Mesendoderm (in vitro differentiated cells): ENCODE measurements around the gene BANF2.

Source experiments
- DNase-seq: peaks from one replicate; pipeline ENCODE4 v3.0.0; 2013
- H2AK5ac ChIP-seq: 2 replicates; pipeline ENCODE4 v1.6.1; 2013; ENCODE audit warnings: low read length, inconsistent platforms
- H2BK120ac ChIP-seq: 2 replicates; pipeline ENCODE4 v1.6.1; 2013; ENCODE audit warnings: low read depth, mild to moderate bottlenecking, low read length, moderate library complexity, mixed read lengths
- H2BK15ac ChIP-seq: replicated peaks from 2 replicates; pipeline ENCODE4 v1.6.1; 2013; ENCODE audit warnings: low read depth, mild to moderate bottlenecking, moderate library complexity
- H2BK5ac ChIP-seq: 2 replicates; pipeline ENCODE4 v1.6.1; 2013; ENCODE audit warnings: low read length, inconsistent platforms
- H3K18ac ChIP-seq: 2 replicates; pipeline ENCODE4 v1.6.1; 2013; ENCODE audit warnings: mild to moderate bottlenecking, low read length, mixed read lengths
- H3K23ac ChIP-seq: one replicate; pipeline ENCODE4 v1.6.1; 2013; ENCODE audit warnings: low read length
- H3K27ac ChIP-seq: 2 replicates; pipeline ENCODE4 v1.5.1; 2013; ENCODE audit warnings: low read depth, mild to moderate bottlenecking, inconsistent platforms, low read length, moderate library complexity
- H3K27me3 ChIP-seq: 2 replicates; pipeline ENCODE4 v1.6.1; 2013; ENCODE audit warnings: low read length, control low read depth, mild to moderate bottlenecking, inconsistent platforms; ENCODE audit not compliant: insufficient read depth, poor library complexity
- H3K36me3 ChIP-seq: 2 replicates; pipeline ENCODE4 v1.6.1; 2013; ENCODE audit warnings: low read length, inconsistent platforms; ENCODE audit not compliant: control insufficient read depth, insufficient read depth
- H3K4ac ChIP-seq: one replicate; pipeline ENCODE4 v1.6.1; 2013; ENCODE audit warnings: low read depth, mild to moderate bottlenecking, low read length, moderate library complexity
- H3K4me1 ChIP-seq: 2 replicates; pipeline ENCODE4 v1.6.1; 2013; ENCODE audit warnings: low read depth, low read length, inconsistent platforms; ENCODE audit not compliant: control insufficient read depth
- H3K4me2 ChIP-seq: 2 replicates; pipeline ENCODE4 v1.6.1; 2013; ENCODE audit warnings: low read length
- H3K4me3 ChIP-seq: 2 replicates; pipeline ENCODE4 v1.5.1; 2013; ENCODE audit warnings: mild to moderate bottlenecking, low read length
- H3K56ac ChIP-seq: one replicate; pipeline ENCODE4 v1.6.1; 2013; ENCODE audit warnings: low read length
- H3K79me1 ChIP-seq: 2 replicates; pipeline ENCODE4 v1.6.1; 2013; ENCODE audit warnings: low read length, inconsistent platforms
- H3K79me2 ChIP-seq: 2 replicates; pipeline ENCODE4 v1.6.1; 2013; ENCODE audit warnings: mild to moderate bottlenecking, low read length; ENCODE audit not compliant: control insufficient read depth, insufficient read depth
- H3K9ac ChIP-seq: 2 replicates; pipeline ENCODE4 v1.6.1; 2013; ENCODE audit warnings: low read length, inconsistent platforms
- H4K5ac ChIP-seq: one replicate; pipeline ENCODE4 v1.6.1; 2013; ENCODE audit warnings: low read length
- H4K8ac ChIP-seq: one replicate; pipeline ENCODE4 v1.6.1; 2013; ENCODE audit warnings: low read depth, mild to moderate bottlenecking, control low read depth, low read length, moderate library complexity
- WGBS: extraction: QIAGEN DNeasy Blood & Tissue Kit; methylation state at CpG from one replicate; pipeline ENCODE4 v1.1.7; 2013; ENCODE audit warnings: low lambda C conversion rate, missing lambda C conversion rate; ENCODE audit not compliant: insufficient coverage; ENCODE audit errors: extremely low coverage; 5-methylcytosine and 5-hydroxymethylcytosine counted together

The BANF2 gene

DNA sequence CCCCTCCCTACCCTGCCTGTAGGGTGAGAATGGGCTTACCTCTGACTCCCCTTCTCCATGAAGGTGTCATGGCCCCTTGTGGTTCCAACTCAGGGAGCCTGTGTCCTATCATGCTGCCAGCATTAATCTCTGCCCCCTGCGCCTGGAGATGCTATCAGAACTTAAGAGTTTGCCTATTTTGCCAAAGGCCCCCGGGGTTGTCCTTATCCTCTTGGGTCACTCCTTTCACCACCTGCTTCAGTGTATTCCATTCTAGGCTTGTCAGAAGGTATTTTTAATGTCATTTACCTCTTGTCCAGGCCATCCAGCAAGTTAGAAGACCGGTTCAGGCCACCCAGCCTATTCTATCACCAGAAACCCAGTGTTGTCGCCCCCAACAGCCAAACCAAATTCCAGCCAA, 28.2 kb upstream of the BANF2 start:
- Histone ChIP-seq H3K4me2 (no peak overlapping the region), H2AK5ac (no peak overlapping the region), H3K27me3 (no peaks in the 10 kb centered on the region), H3K23ac (no peak overlapping the region), H3K27ac (no peak overlapping the region), H3K56ac (no peak overlapping the region), H3K36me3 (peaks cover 2% of the 10 kb centered on the region), H3K79me1 (peaks cover 27% of the 10 kb centered on the region), H3K4me1 (peaks cover 15% of the 10 kb centered on the region), H4K8ac (no peak overlapping the region), H2BK15ac (no peak overlapping the region), H3K4ac (no peak overlapping the region), H3K9ac (no peak overlapping the region), H3K4me3 (no peak overlapping the region), H4K5ac (no peak overlapping the region), H2BK5ac (no peak overlapping the region), H2BK120ac (no peak overlapping the region), H3K18ac (no peak overlapping the region), H3K79me2 (peaks cover 71% of the 10 kb centered on the region)
- peak; percentile 77 for DNase-seq
- no CpG with 5 or more reads among the region's 4 CpGs for WGBS

DNA sequence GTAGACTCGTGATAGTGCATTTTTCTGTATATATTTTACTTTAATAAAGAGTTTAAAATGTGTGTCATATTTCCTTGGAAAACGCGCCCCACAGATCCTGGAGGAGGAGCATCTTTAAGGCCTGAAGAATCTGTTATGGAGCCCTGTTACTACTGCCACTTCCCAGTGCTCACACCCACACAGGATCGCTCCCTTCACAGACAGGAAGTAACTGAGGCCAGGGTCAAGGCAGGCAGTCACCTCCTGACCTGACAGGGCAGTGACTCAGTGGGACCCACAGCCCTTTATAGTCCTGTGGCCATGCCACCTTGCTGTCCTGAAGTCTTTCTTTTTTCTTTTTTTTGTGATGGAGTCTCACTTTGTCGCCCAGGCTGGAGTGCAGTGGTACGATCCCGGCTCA, 26.7 kb upstream of the BANF2 start:
- H3K79me2 ChIP-seq = peaks cover 82% of the 10 kb centered on the region
- H3K27me3 ChIP-seq = no peaks in the 10 kb centered on the region
- H3K79me1 ChIP-seq = peaks cover 29% of the 10 kb centered on the region
- no peak overlapping the region for H3K4ac ChIP-seq
- no peak overlapping the region for H3K27ac ChIP-seq
- no peak overlapping the region for H3K4me2 ChIP-seq
- no peak overlapping the region for H2BK5ac ChIP-seq
- H2BK120ac ChIP-seq = no peak overlapping the region
- no peak overlapping the region for H3K9ac ChIP-seq
- no peak for DNase-seq
- H3K18ac ChIP-seq = no peak overlapping the region
- no peak overlapping the region for H4K8ac ChIP-seq
- no peak overlapping the region for H4K5ac ChIP-seq
- H3K56ac ChIP-seq = no peak overlapping the region
- peaks cover 15% of the 10 kb centered on the region for H3K4me1 ChIP-seq
- H3K36me3 ChIP-seq = peaks cover 2% of the 10 kb centered on the region
- H2AK5ac ChIP-seq = no peak overlapping the region
- H3K4me3 ChIP-seq = no peak overlapping the region
- WGBS = no CpG with 5 or more reads among the region's 7 CpGs
- H3K23ac ChIP-seq = no peak overlapping the region
- H2BK15ac ChIP-seq = no peak overlapping the region

DNA sequence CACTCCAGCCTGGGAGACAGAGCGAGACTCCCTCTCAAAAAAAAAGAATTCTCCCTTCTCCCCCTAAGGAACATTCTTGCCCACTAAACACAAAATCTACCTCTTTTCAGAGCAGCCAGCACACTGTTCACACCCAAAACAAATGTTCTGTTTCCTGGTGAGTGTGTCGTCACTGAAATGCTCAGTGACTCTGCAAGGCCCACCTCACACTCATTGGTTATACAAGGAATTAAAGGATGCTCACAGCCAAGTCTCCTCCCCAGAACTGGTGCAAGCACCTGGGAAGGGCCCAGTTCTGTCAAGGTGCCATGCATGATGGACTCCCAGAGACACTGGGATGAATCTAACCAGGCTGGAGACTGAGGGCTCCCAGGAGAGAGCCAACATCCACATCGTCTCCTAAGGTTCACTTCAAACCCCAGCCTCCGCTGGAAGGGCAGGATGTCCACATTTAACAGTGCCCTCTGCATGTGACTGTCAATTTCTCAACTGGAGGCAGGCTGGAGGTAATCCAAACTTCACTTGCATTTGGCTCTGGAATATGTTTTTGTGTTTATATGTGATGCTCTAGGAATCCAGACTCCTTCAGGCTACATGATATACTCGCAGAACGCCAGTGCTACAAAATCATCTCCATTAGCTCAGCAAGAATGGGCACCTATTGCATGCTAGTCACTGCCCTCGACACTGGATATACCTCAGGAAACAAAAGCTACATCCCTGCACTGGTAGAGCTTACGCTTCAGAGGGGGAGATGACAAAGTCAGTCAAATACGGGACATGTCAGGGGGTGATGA, 24.8 kb upstream of the BANF2 start:
- no peak overlapping the region for H3K9ac ChIP-seq
- no peak overlapping the region for H2BK120ac ChIP-seq
- no peaks in the 10 kb centered on the region for H3K36me3 ChIP-seq
- no peak overlapping the region for H3K23ac ChIP-seq
- no peak overlapping the region for H4K8ac ChIP-seq
- no peak overlapping the region for H2BK5ac ChIP-seq
- H3K79me1 ChIP-seq = peaks cover 33% of the 10 kb centered on the region
- no peak overlapping the region for H2BK15ac ChIP-seq
- DNase-seq = no peak
- H3K27me3 ChIP-seq = no peaks in the 10 kb centered on the region
- H3K18ac ChIP-seq = no peak overlapping the region
- H2AK5ac ChIP-seq = no peak overlapping the region
- no peak overlapping the region for H3K4me2 ChIP-seq
- peaks cover 88% of the 10 kb centered on the region for H3K79me2 ChIP-seq
- WGBS = no CpG with 5 or more reads among the region's 9 CpGs
- peaks cover 16% of the 10 kb centered on the region for H3K4me1 ChIP-seq
- H3K4ac ChIP-seq = no peak overlapping the region
- H3K4me3 ChIP-seq = no peak overlapping the region
- no peak overlapping the region for H4K5ac ChIP-seq
- H3K27ac ChIP-seq = no peak overlapping the region
- no peak overlapping the region for H3K56ac ChIP-seq

DNA sequence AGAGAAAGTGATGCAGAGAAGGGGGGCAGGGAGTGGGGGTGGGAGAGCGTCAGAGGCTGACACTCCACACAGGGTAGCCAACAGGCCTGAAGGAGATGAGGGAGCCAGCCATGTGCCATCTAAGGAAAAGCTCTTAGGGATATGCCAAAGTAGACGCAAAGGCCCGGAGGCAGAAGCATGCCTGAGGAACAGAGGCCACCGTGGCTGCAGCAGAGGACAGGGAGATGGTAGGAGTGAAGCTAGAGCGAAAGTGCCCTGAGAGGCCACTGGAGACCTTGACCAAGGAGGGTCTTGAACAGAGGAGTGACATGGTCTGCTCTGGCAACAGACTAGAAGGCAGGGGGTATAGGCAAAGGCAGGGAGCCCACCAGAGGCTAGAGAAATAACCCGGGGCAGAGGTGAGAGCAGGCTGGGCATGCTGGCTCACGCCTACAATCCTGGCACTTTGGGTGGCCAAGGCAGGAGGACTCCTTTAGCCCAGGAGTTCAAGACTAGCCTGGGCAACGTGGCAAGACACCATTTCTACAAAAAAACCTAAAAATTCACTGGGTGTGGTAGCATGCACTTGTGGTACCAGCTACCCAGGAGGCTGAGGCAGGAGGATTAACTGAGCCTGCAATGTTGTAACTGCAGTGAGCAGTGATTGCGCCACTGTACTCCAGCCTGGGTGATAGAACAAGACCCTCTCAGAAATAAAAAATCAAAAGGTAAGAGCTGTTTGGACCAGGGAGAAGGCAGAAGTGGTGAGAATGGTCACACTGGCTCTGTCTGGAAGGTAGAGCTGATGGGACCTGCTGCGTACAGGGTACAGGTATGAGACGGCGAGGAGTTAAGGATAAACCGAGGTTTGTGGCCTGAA, 24.0 kb upstream of the BANF2 start:
- no peak overlapping the region for H3K56ac ChIP-seq
- H3K36me3 ChIP-seq = no peaks in the 10 kb centered on the region
- H2BK120ac ChIP-seq = no peak overlapping the region
- no peaks in the 10 kb centered on the region for H3K27me3 ChIP-seq
- no peak overlapping the region for H3K4ac ChIP-seq
- H3K79me1 ChIP-seq = peaks cover 33% of the 10 kb centered on the region
- no peak overlapping the region for H3K18ac ChIP-seq
- no peak overlapping the region for H4K5ac ChIP-seq
- no peak overlapping the region for H2BK5ac ChIP-seq
- H3K4me3 ChIP-seq = no peak overlapping the region
- no CpG with 5 or more reads among the region's 13 CpGs for WGBS
- no peak overlapping the region for H2AK5ac ChIP-seq
- H3K4me1 ChIP-seq = peaks cover 13% of the 10 kb centered on the region
- no peak overlapping the region for H3K27ac ChIP-seq
- no peak overlapping the region for H4K8ac ChIP-seq
- no peak for DNase-seq
- H3K79me2 ChIP-seq = peaks cover 91% of the 10 kb centered on the region
- no peak overlapping the region for H3K9ac ChIP-seq
- no peak overlapping the region for H3K4me2 ChIP-seq
- H3K23ac ChIP-seq = peak overlapping the region; percentile 33
- H2BK15ac ChIP-seq = no peak overlapping the region

DNA sequence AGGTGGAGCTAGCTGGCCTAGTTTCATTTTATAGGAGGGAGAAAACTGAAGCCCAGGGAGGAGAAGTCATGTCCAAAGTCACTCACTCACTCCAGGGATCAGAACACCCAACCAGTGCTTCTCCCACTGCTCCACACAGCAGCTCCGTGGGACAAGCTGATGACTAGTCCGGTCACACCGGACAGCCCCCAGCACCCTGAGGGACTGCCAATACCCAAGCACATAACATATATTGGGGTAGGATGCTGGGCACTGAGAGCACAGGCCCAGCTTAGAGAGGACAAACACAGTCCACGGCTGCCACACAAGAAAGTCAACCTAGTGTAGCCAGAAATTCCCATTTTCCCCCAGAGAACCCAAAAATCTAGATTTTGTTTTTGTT, 23.4 kb upstream of the BANF2 start:
- Histone ChIP-seq H2BK5ac (no peak overlapping the region), H3K79me1 (peaks cover 31% of the 10 kb centered on the region), H3K9ac (no peak overlapping the region), H3K56ac (no peak overlapping the region), H3K36me3 (no peaks in the 10 kb centered on the region), H2BK15ac (no peak overlapping the region), H4K5ac (no peak overlapping the region), H3K18ac (no peak overlapping the region), H3K4me2 (no peak overlapping the region), H3K27me3 (no peaks in the 10 kb centered on the region), H3K23ac (no peak overlapping the region), H3K4me3 (no peak overlapping the region), H3K79me2 (peaks cover 90% of the 10 kb centered on the region), H2BK120ac (no peak overlapping the region), H3K4me1 (peaks cover 10% of the 10 kb centered on the region), H3K27ac (no peak overlapping the region), H4K8ac (no peak overlapping the region), H2AK5ac (no peak overlapping the region), H3K4ac (no peak overlapping the region)
- no CpG with 5 or more reads among the region's 4 CpGs for WGBS
- DNase-seq = no peak
